ENCODE results near the gene XRCC3.

XRCC3 gene

GRCh38 chr14:103715052-103716000, at the start of gene XRCC3, which contains the start of gene ZFYVE21:
Gene XRCC3, minus strand, starts transcription at chr14:103715451. Its CDS starts 4,364 bp downstream, at chr14:103711087.
Gene ZFYVE21, plus strand, starts transcription at chr14:103715810. Its CDS starts 32 bp downstream, at chr14:103715842.
- peak; percentile 96 for DNase-seq (ENCODE audit: low read depth)
- no peak for TF ChIP-seq CTCF (conservative IDR thresholded peaks at IDR 0.05; ENCODE audit: low read depth, low read length)
- peak within 1 kb of the TSS; percentile 64 for H3K4me3 ChIP-seq (ENCODE audit: low read length)

GRCh38 chr14:103763730-103764488, 48.7 kb upstream of the XRCC3 start:
- DNase-seq (ENCODE audit: low read depth): no peak
- H3K4me3 ChIP-seq (ENCODE audit: low read length): no peak overlapping the region
- TF ChIP-seq CTCF (conservative IDR thresholded peaks at IDR 0.05; ENCODE audit: low read depth, low read length): no peak

GRCh38 chr14:103762541-103762940, 47.3 kb upstream of the XRCC3 start:
- no peak for TF ChIP-seq CTCF (conservative IDR thresholded peaks at IDR 0.05; ENCODE audit: low read depth, low read length)
- no peak for DNase-seq (ENCODE audit: low read depth)
- H3K4me3 ChIP-seq (ENCODE audit: low read length): no peak overlapping the region

GRCh38 chr14:103762036-103762435, 46.8 kb upstream of the XRCC3 start:
- no peak for DNase-seq (ENCODE audit: low read depth)
- H3K4me3 ChIP-seq (ENCODE audit: low read length): no peak overlapping the region
- no peak for TF ChIP-seq CTCF (conservative IDR thresholded peaks at IDR 0.05; ENCODE audit: low read depth, low read length)

- H3K4me3 ChIP-seq (ENCODE audit: low read length): no peak overlapping the region
- no peak for DNase-seq (ENCODE audit: low read depth)
- no peak for TF ChIP-seq CTCF (conservative IDR thresholded peaks at IDR 0.05; ENCODE audit: low read depth, low read length)
Observed at GRCh38 chr14:103758059-103758776, 43.0 kb upstream of the XRCC3 start.

- no peak overlapping the region for H3K4me3 ChIP-seq (ENCODE audit: low read length)
- TF ChIP-seq CTCF (conservative IDR thresholded peaks at IDR 0.05; ENCODE audit: low read depth, low read length): no peak
- no peak for DNase-seq (ENCODE audit: low read depth)
Observed at GRCh38 chr14:103755060-103755459, 39.8 kb upstream of the XRCC3 start.
